HepG2 (cell line): Measurements from ENCODE around the gene CFAP221. TPM values are rescaled to one million over a fixed set of nuclear protein-coding genes. Genes with fewer than 3 reads are reported as not detected.

Source experiments
- ARHGAP35 ChIP-seq: sonication (generic); formaldehyde crosslinking; IDR thresholded peaks from 2 replicates; pipeline ENCODE4 v1.9.0; 2022; ENCODE audit warnings: mild to moderate bottlenecking, inconsistent platforms, moderate library complexity, missing genetic modification reagents, borderline replicate concordance
- CTCF ChIP-seq: sonication (generic); formaldehyde crosslinking; IDR thresholded peaks from 2 replicates; pipeline ENCODE4 v1.5.0; 2020; ENCODE audit warnings: mild to moderate bottlenecking, missing genetic modification reagents, moderate library complexity
- HNF4A ChIP-seq: sonication (generic); formaldehyde crosslinking; IDR thresholded peaks from 2 replicates; pipeline ENCODE4 v1.4.0; 2020; ENCODE audit warnings: missing genetic modification reagents
- MXD4 ChIP-seq: IDR thresholded peaks from 2 replicates; pipeline ENCODE4 v1.6.1; 2016; ENCODE audit warnings: mild to moderate bottlenecking, missing biosample characterization, missing genetic modification reagents
- NFATC3 ChIP-seq: sonication (generic); formaldehyde crosslinking; IDR thresholded peaks from 2 replicates; pipeline ENCODE4 v1.5.1; 2020; ENCODE audit warnings: mild to moderate bottlenecking, missing genetic modification reagents
- PATZ1 ChIP-seq: sonication (generic); formaldehyde crosslinking; IDR thresholded peaks from 2 replicates; pipeline ENCODE4 v1.4.0; 2020; ENCODE audit warnings: missing genetic modification reagents
- PHF8 ChIP-seq: sonication (generic); formaldehyde crosslinking; IDR thresholded peaks from 2 replicates; pipeline ENCODE4 v1.5.0; 2020; ENCODE audit warnings: missing genetic modification reagents
- PLRG1 ChIP-seq: fragments of 450-650 bp; conservative IDR thresholded peaks from 2 replicates; pipeline ENCODE4 v1.6.1; 2016
- SPEN ChIP-seq: sonication (generic); formaldehyde crosslinking; IDR thresholded peaks from 2 replicates; pipeline ENCODE4 v1.5.1; 2020; ENCODE audit warnings: low read depth, mild to moderate bottlenecking, missing genetic modification reagents
- TCF7L2 ChIP-seq: IDR thresholded peaks from 2 replicates; pipeline ENCODE4 v1.6.1; 2011; ENCODE audit warnings: mild to moderate bottlenecking, low read depth, low read length, moderate library complexity
- YEATS4 ChIP-seq: sonication (generic); formaldehyde crosslinking; IDR thresholded peaks from 2 replicates; pipeline ENCODE4 v1.4.0; 2020; ENCODE audit warnings: missing genetic modification reagents, borderline replicate concordance
- ZBTB34 ChIP-seq: sonication (generic); formaldehyde crosslinking; IDR thresholded peaks from 2 replicates; pipeline ENCODE4 v1.8.0; 2022; ENCODE audit warnings: mild to moderate bottlenecking, missing genetic modification reagents
- ZNF207 ChIP-seq: fragments of 450-650 bp; IDR thresholded peaks from 2 replicates; pipeline ENCODE4 v1.6.1; 2016; ENCODE audit warnings: antibody characterized with exemption, borderline replicate concordance
- ZNF281 ChIP-seq: sonication (generic); formaldehyde crosslinking; IDR thresholded peaks from 2 replicates; pipeline ENCODE4 v1.4.0; 2020; ENCODE audit warnings: missing genetic modification reagents, borderline replicate concordance
- ZNF362 ChIP-seq: sonication (generic); formaldehyde crosslinking; IDR thresholded peaks from 2 replicates; pipeline ENCODE4 v1.4.0; 2020; ENCODE audit warnings: missing genetic modification reagents, mild to moderate bottlenecking, borderline replicate concordance
- ZNF597 ChIP-seq: sonication (generic); formaldehyde crosslinking; IDR thresholded peaks from 2 replicates; pipeline ENCODE4 v1.5.0; 2020; ENCODE audit warnings: missing genetic modification reagents
- ZNF660 ChIP-seq: sonication (generic); formaldehyde crosslinking; IDR thresholded peaks from 2 replicates; pipeline ENCODE4 v1.5.1; 2020; ENCODE audit warnings: mild to moderate bottlenecking, low read depth, missing genetic modification reagents, borderline replicate concordance
- ZNF713 ChIP-seq: sonication (generic); formaldehyde crosslinking; IDR thresholded peaks from 2 replicates; pipeline ENCODE4 v1.4.0; 2020; ENCODE audit warnings: mild to moderate bottlenecking, missing genetic modification reagents
- ZSCAN22 ChIP-seq: sonication (generic); formaldehyde crosslinking; IDR thresholded peaks from 2 replicates; pipeline ENCODE4 v1.4.0; 2020; ENCODE audit warnings: mild to moderate bottlenecking, missing genetic modification reagents
- ZSCAN9 ChIP-seq: IDR thresholded peaks from 2 replicates; pipeline ENCODE4 v1.6.1; 2016; ENCODE audit warnings: borderline replicate concordance
- polyA plus RNA-seq, 8 experiments: library from polyadenylated mRNA; depleted of rRNA in 3 of 8; stranded (reverse) in 7 of 8; unstranded in 1 of 8; fragments of >200 nt; fragmentation: Illumina TruSeq in 4 of 8; extraction: Trizol in 4 of 8; gene quantifications; 2 replicates each; pipeline versions ENCODE4 v1.2.1 to v1.2.3, GENCODE V29; 2011 to 2016; ENCODE audit warnings: low read depth in 4 of 8, missing spikeins in 1 of 8, mixed read lengths in 1 of 8; ENCODE audit not compliant: insufficient read depth in 1 of 8
- total RNA-seq, 5 experiments: library from RNA; depleted of rRNA; stranded (reverse); fragments of >200 nt; fragmentation: Illumina TruSeq; extraction: Trizol; gene quantifications; 2 replicates each; pipeline ENCODE4 v1.2.3, GENCODE V29; 2016; ENCODE audit warnings: low read depth in 1 of 5

The CFAP221 gene
- total and polyA plus RNA-seq, 2 of the 13 experiments (the other 11 are each of a cell fraction or from before 2014, with no cell fraction given), result not detected

- TF ChIP-seq YEATS4 (no peak), PHF8 (CRISPR knock-in tag) (no peak), PATZ1 (CRISPR knock-in tag) (peak; percentile 81), NFATC3 (CRISPR knock-in tag) (0 out of 2 replicates have a peak, but pooled peaks have one; percentile 50), ZNF597 (no peak), MXD4 (CRISPR knock-in tag) (peak; percentile 37; the same call in 1 of the 2 replicates), ZBTB34 (CRISPR knock-in tag) (no peak), ZNF713 (CRISPR knock-in tag) (no peak), ZNF660 (CRISPR knock-in tag) (no peak), TCF7L2 (no peak), ARHGAP35 (no peak; the same call in 1 of the 2 replicates), ZSCAN9 (CRISPR knock-in tag) (no peak), ZSCAN22 (no peak), ZNF207 (no peak), ZNF281 (CRISPR knock-in tag) (no peak), HNF4A (CRISPR knock-in tag) (no peak), SPEN (CRISPR knock-in tag) (no peak), PLRG1 (no peak), ZNF362 (CRISPR knock-in tag) (no peak), CTCF (peak; percentile 98)
Observed at GRCh38 chr2:119702918-119703401, 158.7 kb downstream of the CFAP221 start (continued).
